Stimulated activated CD4-positive, alpha-beta T cell treated with anti-CD3 and anti-CD28 coated beads, TNF-alpha, amount 100 ng/mL, for 48 hours (primary cell): ENCODE results near the gene CFAP97D1.
A peak's percentile ranks its signal among the peaks of the same experiment; 100 is the strongest.

Experiments used
- DNase-seq, 3 donors: peaks; one replicate each; pipeline ENCODE4 v3.0.0-alpha.2; 2020; ENCODE audit warnings: low read depth in 3 of 3

The CFAP97D1 gene

GRCh38 chr17:43827596-43827995 lies 47.4 kb downstream of the CFAP97D1 start:
- no peak for DNase-seq

- no peak for DNase-seq
These were observed 49.5 kb downstream of the CFAP97D1 start for GRCh38 chr17:43829738-43830137.

GRCh38 chr17:43830510-43831140 lies 50.4 kb downstream of the CFAP97D1 start:
- DNase-seq = no peak

- no peak for DNase-seq
These were observed 51.4 kb downstream of the CFAP97D1 start for GRCh38 chr17:43831633-43832032.

- DNase-seq = no peak
These were observed 52.1 kb downstream of the CFAP97D1 start for GRCh38 chr17:43832168-43832975.

- peak in 1 of 3 donors; percentile 18 for DNase-seq
These were observed 53.0 kb downstream of the CFAP97D1 start, which contains the start of gene MPP3 for GRCh38 chr17:43832976-43833829. MPP3 (minus strand) TSS chr17:43833146; CDS start chr17:43831906, 1,240 bp downstream.

- DNase-seq = no peak
These were observed 53.9 kb downstream of the CFAP97D1 start for GRCh38 chr17:43834106-43834505.
